ENCODE results near the gene SARDH.

SARDH gene

GRCh38 chr9:133735415-133735775 is 2.8 kb downstream of the SARDH start:
- TF ChIP-seq CTCF (conservative IDR thresholded peaks at IDR 0.05; ENCODE audit: low read depth, low read length), result no peak
- H3K4me3 ChIP-seq (ENCODE audit: low read depth, low read length), result no peak overlapping the region
- DNase-seq (ENCODE audit: low read depth), result no peak

- DNase-seq (ENCODE audit: low read depth), result no peak
- H3K4me3 ChIP-seq (ENCODE audit: low read depth, low read length), result no peak overlapping the region
- no peak for TF ChIP-seq CTCF (conservative IDR thresholded peaks at IDR 0.05; ENCODE audit: low read depth, low read length)
Measured at GRCh38 chr9:133734590-133735414, 3.4 kb downstream of the SARDH start.

- no peak for TF ChIP-seq CTCF (conservative IDR thresholded peaks at IDR 0.05; ENCODE audit: low read depth, low read length)
- H3K4me3 ChIP-seq (ENCODE audit: low read depth, low read length), result no peak overlapping the region
- DNase-seq (ENCODE audit: low read depth), result no peak
Measured at GRCh38 chr9:133733796-133734533, 4.2 kb downstream of the SARDH start.

- H3K4me3 ChIP-seq (ENCODE audit: low read depth, low read length), result no peak overlapping the region
- DNase-seq (ENCODE audit: low read depth), result no peak
- TF ChIP-seq CTCF (conservative IDR thresholded peaks at IDR 0.05; ENCODE audit: low read depth, low read length), result no peak
Measured at GRCh38 chr9:133733421-133733795, 4.7 kb downstream of the SARDH start.

GRCh38 chr9:133732639-133733408 is 5.3 kb downstream of the SARDH start:
- DNase-seq (ENCODE audit: low read depth), result no peak
- TF ChIP-seq CTCF (conservative IDR thresholded peaks at IDR 0.05; ENCODE audit: low read depth, low read length), result no peak
- no peak overlapping the region for H3K4me3 ChIP-seq (ENCODE audit: low read depth, low read length)

- no peak overlapping the region for H3K4me3 ChIP-seq (ENCODE audit: low read depth, low read length)
- DNase-seq (ENCODE audit: low read depth), result peak; percentile 72
- no peak for TF ChIP-seq CTCF (conservative IDR thresholded peaks at IDR 0.05; ENCODE audit: low read depth, low read length)
Measured at GRCh38 chr9:133731876-133732638, 6.1 kb downstream of the SARDH start.
